Right ventricle myocardium inferior (tissue), 1 donor: ENCODE measurements around the gene ZBTB40. TPM values are rescaled to one million over a fixed set of nuclear protein-coding genes. Genes with fewer than 3 reads are reported as not detected.

Source experiments
- ATAC-seq: fragments of 200-7000 bp; cut with Tn5 transposase; one replicate; pipeline ENCODE4 v1.9.1; 2020; ENCODE audit warnings: mild to moderate bottlenecking, moderate library complexity
- DNase-seq: peaks from one replicate; pipeline ENCODE4 v3.0.0; 2021; ENCODE audit errors: missing footprints
- intact Hi-C: fragments of 100-400 bp; cut with DNase I; formaldehyde crosslinking; loops from one replicate; pipeline ENCODE4 v1.11.0; 2022
- total RNA-seq: library from RNA; stranded (reverse); fragmentation: NEBNext Ultra II Directional; extraction: Animal tissue kit (Norgen Biotek cat#: 25700); gene quantifications from one replicate; pipeline ENCODE4 v1.2.1, GENCODE V29; 2021
- donor health status: DM: no; HTN: yes; CAD: no; lungs with severe emphysema.

Gene ZBTB40
- total RNA-seq, 1 donor from 2014 or later, result 17.9 TPM

DNA sequence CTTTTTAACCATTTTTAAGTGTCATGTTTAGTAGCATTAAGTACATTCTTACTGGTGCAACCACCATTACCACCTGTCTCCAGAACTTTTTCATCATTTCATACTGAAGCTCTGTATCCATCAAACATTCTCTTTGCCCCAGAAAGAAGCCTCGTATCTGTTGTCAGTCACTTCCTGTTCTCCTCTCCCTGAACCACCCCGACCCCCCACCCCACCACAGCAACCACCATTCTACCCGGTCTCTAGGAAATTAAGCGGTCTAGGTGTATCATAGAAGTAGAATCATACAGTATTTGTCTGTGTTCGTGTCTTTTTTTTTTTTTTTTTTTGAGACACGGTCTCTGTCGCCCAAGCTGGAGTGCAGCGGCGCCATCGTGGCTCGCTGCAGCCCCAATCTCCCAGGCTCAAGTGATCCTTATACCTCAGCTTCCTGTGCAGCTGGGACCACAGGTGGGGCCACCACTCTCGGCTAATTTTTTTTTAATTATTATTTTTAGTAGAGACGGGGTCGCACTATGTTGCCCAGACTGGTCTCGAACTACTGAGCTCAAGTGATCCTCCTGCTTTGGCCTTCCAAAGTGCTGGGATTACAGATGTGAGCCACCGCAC, 88.0 kb downstream of the ZBTB40 start:
- DNase-seq, result no peak
- intact Hi-C loops, result no loop called here
- ATAC-seq, result no peak

DNA sequence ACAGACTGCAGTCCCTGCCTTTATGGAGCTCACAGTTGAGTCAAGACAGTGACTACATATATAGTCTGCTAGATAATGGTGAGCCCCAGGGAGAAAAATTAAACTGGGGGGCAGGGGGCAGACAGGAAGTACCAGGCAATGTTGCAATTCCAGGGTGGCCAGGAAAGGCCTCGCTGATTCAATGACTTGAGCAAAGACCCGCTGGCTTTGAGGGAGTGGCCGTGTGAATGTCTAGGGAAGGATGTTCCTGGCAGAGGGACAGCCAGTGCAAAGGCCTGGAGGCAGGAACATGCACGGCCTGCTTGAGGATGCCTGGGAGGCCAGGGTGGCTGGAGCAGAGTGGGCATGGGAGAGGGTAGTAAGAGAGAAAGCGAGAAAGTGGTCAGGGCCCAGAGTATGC, 88.7 kb downstream of the ZBTB40 start:
- ATAC-seq (no peak), DNase-seq (no peak)
- intact Hi-C loops, result no loop called here

DNA sequence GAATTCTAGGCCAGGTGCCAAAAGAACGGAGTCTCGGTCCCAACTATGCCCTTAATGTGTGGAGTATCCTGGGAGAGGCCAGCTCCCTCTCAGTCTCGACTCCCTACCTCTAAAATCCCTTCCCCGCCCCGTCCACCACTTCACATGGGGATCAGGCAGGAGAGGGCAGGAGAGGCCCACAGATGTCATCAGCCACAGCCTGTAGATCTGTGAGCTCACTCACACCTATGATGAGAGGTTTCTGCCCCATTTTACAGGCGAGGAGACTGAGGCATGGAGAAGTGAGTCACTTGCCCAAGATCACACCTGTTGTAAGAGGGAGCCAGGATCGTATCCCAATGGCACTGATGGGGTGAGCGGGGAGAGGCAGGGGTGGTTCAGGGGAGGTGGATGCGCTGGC, 91.2 kb downstream of the ZBTB40 start:
- DNase-seq (no peak), ATAC-seq (no peak)
- intact Hi-C loops, result no loop called here

DNA sequence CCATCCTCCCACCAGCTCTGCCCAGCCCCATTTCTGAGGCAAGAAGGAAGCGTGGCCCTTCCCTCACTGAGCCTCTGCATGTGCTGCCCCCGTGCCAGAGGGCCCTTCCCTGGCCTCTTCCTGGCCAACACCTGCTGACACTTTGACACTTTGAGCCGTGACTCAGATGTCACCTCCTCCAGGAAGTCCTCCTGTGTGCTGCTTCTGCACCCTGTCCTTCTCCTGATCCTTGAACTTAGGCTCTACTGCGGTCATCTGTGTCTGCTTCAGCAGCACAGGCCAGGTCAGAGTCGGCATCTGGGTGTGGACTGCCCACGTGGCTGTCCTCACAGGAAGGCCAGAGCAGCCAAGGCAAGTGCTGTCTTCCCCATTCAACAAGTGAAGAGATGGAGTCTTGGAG, 92.0 kb downstream of the ZBTB40 start:
- ATAC-seq, result no peak

DNA sequence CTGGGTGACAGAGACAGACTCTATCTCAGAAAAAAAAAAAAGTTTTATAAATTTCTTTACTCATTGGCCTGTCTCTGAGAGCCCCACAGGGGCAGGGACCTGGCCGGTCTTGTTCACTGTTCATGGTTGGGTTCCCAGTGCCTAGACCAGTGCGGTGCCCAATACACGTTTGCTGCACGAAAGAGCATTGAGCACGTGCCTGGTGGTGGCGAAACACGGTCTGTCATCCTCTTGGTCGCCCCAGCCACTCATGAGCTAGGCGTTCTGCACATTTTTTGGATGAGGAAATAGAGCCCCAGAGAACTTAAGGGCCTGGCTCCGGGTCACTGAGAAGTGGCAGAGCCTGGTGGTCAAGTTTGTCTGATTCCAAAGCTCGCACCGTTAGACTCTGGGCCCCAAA, 93.0 kb downstream of the ZBTB40 start:
- DNase-seq, result no peak
- intact Hi-C loops, result no loop called here
- no peak for ATAC-seq

More for the DNA sequence above, 92.0 kb downstream of the ZBTB40 start:
- no peak for DNase-seq
- intact Hi-C loops, result no loop called here

DNA sequence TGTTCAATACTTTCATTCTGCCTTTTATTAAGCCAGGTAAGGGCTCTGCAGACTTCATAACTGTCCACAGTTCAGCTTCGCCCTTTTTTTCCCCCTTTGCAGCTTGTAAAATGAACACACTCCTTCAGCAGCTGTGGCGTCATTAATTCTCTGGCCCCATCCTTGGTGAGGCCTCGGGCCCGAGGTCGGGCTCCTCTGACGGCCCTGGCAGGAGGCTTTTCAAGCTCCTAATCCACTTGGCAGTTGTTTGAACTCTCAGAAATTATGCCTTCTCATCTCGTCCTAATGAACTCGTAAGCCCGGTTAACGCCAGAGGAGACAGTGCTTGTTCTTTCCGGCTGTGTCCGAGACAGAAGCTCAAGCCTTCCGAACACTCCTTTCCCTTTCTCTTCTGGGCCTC, 93.5 kb downstream of the ZBTB40 start:
- DNase-seq, result no peak
- intact Hi-C loops, result no loop called here
- ATAC-seq, result no peak

DNA sequence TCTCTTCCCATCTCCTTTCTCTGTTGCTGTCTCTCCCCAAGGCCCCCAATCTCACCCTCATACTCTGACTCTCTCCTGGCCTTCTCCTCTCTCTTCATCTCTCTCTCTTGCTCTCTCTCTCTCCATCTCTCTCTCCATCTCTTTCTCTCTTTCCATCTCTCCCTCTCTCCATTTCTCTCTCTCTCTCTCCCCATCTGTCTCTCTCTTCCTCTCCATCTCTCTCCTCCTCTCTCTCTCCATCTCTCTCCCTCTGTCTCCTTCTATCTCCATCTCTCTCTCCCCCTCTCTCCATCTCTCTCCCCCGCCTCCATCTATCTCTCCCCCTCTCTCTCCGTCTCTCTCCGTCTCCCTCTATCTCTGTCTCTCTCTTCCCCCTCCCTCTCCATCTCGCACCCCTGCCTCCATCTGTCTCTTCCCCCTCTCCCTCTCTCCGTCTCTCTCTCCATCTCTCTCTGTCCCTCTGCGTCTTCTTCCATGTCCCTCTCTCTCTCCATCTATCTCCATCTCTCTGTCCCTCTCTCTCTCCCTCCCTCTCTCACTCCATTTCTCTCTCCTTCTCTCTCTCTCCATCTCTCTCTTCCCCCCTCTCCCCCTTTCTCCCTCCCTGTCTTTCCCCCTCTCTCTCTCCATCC, 95.7 kb downstream of the ZBTB40 start:
- intact Hi-C loops, result no loop called here
- ATAC-seq, result no peak
- no peak for DNase-seq

DNA sequence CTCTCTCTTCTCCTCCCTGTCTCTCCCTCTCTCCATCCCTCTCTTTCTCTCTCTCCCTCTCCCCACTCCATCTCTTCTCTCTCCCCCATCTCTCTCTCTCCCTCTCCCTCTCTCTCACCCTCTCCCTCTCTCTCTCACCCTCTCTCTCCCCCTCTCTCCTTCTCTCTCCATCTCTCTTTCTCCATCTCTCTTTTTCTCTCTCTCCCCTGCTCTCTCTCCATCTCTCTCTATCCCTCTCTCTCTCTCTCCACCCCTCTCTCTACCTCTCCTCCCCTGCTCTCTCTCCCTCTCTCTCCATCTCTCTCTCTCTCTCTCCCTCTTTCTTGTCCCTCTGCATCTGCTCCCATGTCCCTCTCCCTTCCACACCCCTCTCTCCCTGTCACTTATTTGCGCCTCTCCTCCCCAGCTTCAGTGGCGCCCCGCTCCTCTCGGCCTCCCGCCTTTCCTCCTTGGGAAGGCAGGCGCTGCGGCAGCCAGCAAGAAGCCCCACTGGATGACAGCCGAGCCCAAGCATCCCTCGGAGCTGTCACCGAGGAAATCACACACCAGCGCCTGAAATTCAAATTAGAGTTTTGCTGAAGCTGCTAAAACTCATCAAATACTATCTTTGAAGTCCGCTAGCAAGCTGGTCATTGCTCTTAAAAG, 96.3 kb downstream of the ZBTB40 start:
- intact Hi-C loops, result no loop called here
- ATAC-seq (no peak), DNase-seq (no peak)

DNA sequence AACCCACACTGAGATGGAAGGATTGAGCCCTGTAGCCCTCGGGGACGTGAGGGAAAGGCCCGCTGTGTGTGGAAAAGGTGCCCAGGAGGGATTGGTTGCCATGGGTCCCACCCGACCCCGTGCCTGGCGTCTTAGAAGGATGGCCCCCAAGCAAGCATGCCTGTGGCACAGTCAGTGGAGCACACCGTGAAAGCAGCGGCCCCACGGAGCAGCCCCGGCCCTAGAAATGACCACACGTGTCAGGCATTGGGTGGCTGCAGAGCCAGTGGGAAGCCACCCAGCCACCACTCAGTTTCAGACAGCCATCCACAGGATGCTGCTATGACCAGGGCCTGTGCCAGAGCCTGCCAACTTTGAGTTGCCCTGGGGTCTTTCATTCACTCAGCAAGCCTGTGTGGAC, 98.4 kb downstream of the ZBTB40 start:
- intact Hi-C loops, result no loop called here
- DNase-seq (peak; percentile 52), ATAC-seq (no peak)

DNA sequence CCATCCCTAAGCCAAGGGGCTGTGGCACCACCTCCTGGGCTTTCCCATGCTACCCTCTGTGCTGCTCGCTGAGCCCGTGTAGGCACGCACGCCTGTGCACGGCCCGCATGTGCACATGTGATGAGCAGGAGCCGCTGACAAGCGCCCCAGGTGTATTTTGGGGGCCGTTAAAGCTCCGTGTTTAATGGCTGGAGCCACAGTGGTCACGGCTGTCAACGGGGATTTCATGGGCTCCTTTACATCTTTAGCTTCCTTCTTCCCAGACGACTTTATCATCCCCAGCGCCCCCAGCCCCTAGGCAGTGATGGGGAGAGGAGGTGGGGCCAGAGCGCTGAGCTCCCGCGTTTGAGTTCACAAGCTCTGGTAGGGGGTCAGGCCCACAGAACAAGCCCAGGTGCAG, 99.9 kb downstream of the ZBTB40 start:
- intact Hi-C loops, result no loop called here
- ATAC-seq (no peak), DNase-seq (peak; percentile 35)

DNA sequence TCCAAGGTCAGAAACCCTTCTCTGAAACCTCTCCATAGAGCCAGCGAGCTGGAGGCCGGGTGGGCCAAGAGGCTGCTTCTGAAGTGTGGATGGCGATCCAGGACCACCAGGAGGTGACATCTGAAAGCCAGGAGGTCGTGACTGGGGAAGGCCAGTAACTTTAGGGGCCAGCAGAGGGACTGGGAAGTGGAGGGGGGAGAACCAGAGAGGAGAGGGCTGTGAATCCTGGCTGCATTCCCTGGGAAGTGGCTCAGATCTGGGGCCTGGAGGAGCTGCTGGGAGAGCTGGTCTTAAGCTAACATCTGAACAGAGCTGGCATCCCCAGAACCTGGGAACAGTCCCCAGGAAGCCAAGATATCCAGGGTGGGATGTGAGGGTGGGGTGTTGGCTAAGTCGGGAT, 100.4 kb downstream of the ZBTB40 start:
- ATAC-seq (no peak), DNase-seq (peak; percentile 30)
- intact Hi-C loops, result no loop called here

DNA sequence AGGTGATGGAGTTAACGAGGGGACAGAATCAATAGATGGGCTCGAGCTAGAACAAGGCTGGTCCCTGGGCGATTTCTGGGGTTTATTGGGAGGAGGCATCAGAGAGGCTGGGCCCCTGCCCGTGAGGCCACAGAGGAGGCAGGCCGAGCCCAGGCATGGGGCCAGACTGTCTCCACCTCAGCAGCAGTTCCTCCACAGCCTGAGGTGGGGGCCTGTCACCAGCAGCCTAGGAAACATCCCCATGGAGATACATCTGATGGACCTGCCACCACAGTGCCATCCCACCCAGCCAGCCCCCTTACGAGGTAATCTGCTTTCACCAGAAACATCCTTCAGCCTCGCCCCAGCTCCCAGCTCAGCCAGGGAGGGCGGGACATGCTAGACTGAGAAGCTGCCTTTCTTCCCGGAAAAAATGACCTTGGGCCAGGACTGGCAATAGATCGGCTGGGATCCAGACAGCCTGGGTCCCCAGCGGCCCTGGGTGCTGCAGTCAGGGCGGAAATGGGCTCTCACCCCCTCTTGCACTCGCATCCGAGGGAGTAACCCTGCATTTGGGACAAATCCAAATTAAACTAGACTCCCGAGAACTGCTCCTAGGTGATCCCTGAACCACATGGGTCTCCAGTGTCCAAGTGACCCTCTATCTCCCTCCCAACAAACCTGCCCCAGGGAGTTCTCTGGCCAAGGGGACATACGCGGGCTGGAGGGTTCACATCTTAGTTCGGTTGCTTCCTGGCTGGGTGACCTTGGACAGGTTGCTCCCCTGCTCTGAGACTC, 101.6 kb downstream of the ZBTB40 start:
- DNase-seq, result peak; percentile 57
- intact Hi-C loops, result no loop called here
- ATAC-seq, result no peak

DNA sequence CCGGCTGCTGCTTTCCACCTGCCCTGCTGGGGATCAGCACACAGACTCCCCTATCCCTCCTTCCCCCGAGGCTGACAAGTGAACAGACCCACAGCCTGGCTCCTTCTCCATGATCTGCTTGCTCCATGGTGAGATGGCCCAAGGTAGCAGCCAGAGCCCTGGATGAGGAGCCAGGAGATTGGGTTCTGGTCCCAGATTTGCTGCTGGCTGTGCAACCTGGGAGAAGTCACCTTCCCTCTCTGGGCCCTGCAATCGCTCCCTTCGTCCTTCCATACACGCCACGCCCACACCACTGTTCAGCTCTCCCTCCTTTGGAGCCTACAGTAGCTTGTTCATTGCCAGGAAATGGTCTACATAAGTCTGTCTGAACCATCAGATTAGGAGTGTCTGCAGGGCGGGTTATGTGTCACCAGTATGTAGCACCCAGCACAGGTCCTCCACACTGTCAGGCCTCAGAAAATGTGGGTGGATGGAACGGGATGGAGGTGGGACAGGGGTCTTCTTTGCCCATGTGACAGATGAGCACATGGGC, 102.4 kb downstream of the ZBTB40 start:
- ATAC-seq, result no peak
- DNase-seq, result no peak
- intact Hi-C loops, result no loop called here

DNA sequence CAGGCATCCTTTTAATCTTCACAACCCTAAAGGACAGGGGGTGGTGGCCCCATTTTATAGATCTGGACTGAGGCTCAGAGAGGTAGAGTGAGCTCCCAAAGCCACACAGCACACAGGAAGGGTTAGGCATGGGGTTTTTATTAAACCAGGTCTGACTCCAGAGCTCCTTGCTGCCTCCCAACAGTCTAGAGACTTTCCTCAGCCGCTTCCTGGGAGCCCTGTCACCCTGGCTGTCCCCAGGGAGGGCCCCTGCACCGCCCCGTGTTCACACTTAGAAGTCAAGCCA, 103.7 kb downstream of the ZBTB40 start:
- intact Hi-C loops, result no loop called here
- no peak for DNase-seq
- ATAC-seq, result no peak

DNA sequence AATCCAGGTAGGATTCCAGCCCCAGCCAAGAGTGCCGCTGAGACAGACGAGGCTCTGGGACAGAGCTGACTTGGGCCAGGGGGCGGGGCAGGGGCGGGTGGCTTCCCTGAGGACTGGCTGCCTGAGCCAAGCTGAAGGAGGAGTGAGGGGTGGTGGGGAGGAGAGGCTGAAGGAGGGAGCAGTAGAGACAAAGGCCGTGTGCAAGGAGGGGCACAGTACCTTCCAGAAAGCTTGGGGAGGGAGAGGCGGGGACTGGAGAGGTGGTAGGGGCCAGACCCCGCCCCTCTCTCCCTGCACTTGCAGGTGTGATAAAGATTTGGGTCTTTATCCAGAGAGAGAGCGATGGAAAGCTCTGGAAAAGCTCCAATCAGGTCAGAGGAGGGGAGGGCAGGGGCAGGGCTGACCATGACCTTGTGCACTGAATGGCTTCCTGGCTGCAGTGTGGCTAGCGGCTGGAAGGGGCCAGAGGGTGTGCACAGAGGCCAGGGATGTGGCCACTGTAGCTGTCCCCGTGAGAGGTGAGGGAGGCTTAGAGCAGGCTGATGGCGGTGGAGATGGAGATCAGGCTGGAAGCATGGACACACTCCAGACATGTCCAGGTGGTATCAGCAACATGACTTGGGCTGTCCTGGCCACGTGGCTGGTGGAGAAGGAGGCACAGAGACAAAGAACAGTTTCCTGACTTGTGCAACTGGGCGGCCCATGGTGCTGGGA, 104.9 kb downstream of the ZBTB40 start:
- DNase-seq, result peak; percentile 52
- no peak for ATAC-seq
- intact Hi-C loops, result no loop called here

DNA sequence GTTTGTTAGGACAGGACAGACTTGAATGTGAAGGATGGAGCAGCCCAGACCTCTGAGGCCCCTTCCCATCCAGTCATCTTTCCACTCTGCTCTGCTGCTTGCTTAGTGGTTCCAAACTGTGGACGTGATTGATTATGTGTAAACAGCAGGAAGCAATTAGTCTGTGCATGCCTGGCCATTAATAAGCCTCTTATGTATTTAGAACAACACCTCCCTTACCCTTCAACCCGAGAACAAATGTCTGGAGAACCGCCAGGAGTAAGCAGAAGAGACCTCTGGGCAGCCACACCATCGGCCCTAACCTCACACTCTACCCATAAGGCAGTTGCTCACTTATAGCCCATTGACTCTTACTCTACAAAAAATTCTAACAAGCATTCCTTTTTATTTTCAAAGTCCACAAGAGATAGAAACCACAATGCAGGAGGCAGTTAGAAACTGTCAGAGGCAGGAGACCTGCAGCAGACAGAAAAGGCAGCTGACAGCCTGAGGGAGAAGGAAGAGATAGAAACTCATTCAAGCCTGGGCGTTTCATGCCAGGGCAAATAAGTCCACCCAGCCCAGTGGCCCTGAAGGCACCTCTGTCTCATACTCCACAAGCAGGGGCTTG, 105.8 kb downstream of the ZBTB40 start:
- ATAC-seq (no peak), DNase-seq (peak; percentile 27)
- intact Hi-C loops, result no loop called here

DNA sequence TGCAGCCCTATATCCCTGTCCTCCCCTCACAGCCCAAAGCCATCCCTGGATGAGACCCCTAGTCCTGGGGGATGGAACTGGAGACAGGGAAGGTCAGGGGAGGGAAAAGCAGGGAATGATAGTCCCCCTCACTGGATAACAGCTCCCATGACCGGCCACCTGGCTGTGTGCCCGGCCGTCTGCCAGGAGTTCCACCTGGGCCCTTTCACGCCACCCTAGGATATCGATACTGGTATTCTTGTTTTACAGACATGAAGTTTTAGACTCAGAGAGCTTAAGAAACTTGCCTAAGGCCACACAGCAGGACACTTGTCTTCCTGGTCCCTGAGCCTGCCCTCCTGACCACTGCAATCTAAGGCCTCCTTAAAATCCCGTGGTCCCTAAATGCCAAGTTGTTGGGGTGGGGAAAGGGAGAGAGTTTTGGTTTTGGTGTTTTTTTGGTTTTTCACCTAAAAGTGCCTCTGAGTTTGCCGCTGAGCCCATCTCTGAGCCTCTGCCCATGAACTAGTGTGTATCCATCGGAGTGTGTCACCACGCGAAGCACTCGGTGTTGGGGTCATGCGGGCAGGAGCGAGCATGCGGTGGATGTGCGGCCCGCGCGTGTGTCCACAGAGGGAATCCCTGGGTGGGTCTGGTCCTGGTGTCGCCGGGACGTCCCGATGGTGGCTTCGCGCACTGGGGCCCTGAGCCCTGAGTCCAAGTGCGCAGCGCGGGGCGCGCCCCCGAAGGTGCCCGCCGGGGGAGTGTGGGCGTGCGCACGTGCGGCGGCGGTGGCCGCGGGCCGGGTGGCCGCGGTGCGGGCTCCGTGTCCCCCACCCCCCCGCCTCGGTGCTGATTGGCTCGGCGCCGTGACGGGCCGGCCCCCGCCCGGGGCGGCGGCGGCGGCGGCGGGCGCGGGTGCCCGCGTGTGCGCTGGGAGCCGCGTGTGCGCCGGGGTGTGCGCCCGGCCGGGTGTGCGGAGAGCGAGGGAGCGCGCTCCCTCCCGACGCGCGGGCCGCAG, 111.2 kb downstream of the ZBTB40 start, which contains the start of gene EPHA8:
Gene EPHA8, plus strand, starts transcription at position 906 of the 1,000 bp plus-strand sequence. CDS start 147 bp downstream, outside the sequence.
- ATAC-seq (no peak), DNase-seq (no peak)
- intact Hi-C loops, result no loop called here
